Esophagus muscularis mucosa (tissue), 3 donors: ENCODE data around the gene IGFBP6.
A peak's percentile ranks its signal among the peaks of the same experiment; 100 is the strongest.

Source experiments
- CTCF ChIP-seq, 3 experiments: fragments of 200-600 bp in 2 of 3; fragments of 450-650 bp in 1 of 3; sonication (generic) in 2 of 3; IDR thresholded peaks; one replicate each; pipeline ENCODE4 v1.5.1; 2017 to 2019; ENCODE audit warnings: antibody characterized with exemption in 3 of 3, mild to moderate bottlenecking in 2 of 3, moderate library complexity in 1 of 3
- POLR2A ChIP-seq: fragments of 450-650 bp; IDR thresholded peaks from one replicate; pipeline ENCODE4 v1.6.1; 2017; ENCODE audit warnings: antibody characterized with exemption, moderate library complexity, mild to moderate bottlenecking, low read depth
- POLR2AphosphoS5 ChIP-seq, 2 donors: sonication (generic); formaldehyde crosslinking; IDR thresholded peaks; one replicate each; pipeline ENCODE4 v1.6.1; 2017; ENCODE audit warnings: antibody characterized with exemption in 2 of 2

GRCh38 chr12:53060064-53060720 is 37.3 kb upstream of the IGFBP6 start:
- TF ChIP-seq CTCF (IDR thresholded peaks at IDR 0.05) (no peak), POLR2A (no peak), POLR2AphosphoS5 (IDR thresholded peaks at IDR 0.05) (peak in 1 of 2 donors; percentile 14)
